Measurements from ENCODE around the gene FAM219A. TPM values are rescaled to one million over a fixed set of nuclear protein-coding genes. Genes with fewer than 3 reads are reported as not detected.

FAM219A gene
- total RNA-seq, 6 donors from 2014 or later: 10.0 to 33.0 (median 15.2) TPM

DNA sequence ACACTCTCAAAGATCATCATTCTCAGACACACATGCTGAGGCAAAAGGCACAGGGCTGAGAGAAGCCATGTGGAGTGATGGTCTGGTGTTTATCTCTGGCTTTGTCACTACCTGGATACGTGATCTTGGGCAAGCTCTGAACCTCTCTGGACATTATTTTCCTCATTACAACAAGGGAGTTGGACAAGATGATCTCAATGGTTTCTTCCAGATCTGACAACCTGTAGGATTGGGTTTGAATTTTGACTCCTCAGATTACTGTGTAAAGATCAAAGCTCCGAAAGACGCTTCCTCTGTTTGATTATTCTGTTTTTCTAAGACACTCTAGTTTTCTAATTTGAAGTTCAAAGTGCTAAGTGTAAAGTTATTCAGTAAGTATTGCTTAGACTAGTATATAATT is 109.0 kb downstream of the FAM219A start:
- no peak for ATAC-seq (ENCODE audit: low FRiP score in 2 of 2)
- Histone ChIP-seq H3K4me1 (peaks cover 0 to 3% (median 0%) of the 10 kb centered on the region in 4 donors), H3K9me3 (no peaks in the 10 kb centered on the region), H3K4me3 (no peak overlapping the region), H3K27me3 (no peaks in the 10 kb centered on the region), H3K27ac (no peak overlapping the region), H3K36me3 (no peaks in the 10 kb centered on the region)
- DNase-seq: no peak
- WGBS, 2 donors: 94 to 98% methylated on average over 3 of the region's 3 CpGs
- TF ChIP-seq POLR2AphosphoS5 (IDR thresholded peaks at IDR 0.05) (no peak), POLR2A (IDR thresholded peaks at IDR 0.05) (no peak), EP300 (IDR thresholded peaks at IDR 0.05) (no peak)
- TF ChIP-seq, protein P1, sequence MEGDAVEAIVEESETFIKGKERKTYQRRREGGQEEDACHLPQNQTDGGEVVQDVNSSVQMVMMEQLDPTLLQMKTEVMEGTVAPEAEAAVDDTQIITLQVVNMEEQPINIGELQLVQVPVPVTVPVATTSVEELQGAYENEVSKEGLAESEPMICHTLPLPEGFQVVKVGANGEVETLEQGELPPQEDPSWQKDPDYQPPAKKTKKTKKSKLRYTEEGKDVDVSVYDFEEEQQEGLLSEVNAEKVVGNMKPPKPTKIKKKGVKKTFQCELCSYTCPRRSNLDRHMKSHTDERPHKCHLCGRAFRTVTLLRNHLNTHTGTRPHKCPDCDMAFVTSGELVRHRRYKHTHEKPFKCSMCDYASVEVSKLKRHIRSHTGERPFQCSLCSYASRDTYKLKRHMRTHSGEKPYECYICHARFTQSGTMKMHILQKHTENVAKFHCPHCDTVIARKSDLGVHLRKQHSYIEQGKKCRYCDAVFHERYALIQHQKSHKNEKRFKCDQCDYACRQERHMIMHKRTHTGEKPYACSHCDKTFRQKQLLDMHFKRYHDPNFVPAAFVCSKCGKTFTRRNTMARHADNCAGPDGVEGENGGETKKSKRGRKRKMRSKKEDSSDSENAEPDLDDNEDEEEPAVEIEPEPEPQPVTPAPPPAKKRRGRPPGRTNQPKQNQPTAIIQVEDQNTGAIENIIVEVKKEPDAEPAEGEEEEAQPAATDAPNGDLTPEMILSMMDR (IDR thresholded peaks at IDR 0.05): no peak

Small RNA genes within 50 kb of the gene (small RNA-seq; reads per million reads assigned to genes)
- gene RF00019 (0 reads per million in 4 donors), gene RN7SKP24 (0 reads per million in 4 donors)

Other genes with a start within 250 kb of the FAM219A start
- gene KIF24, start 129.3 kb downstream of the FAM219A start, total RNA-seq: 1 to 10 TPM in 5 of 6 donors, under 1 TPM in 1; 0.72 to 3.2 (median 1.6) TPM
- 10 to 100 TPM in 4 of 6 donors, 1 to 10 TPM in 2; 4.2 to 17.8 (median 11.2) TPM for gene NUDT2, start 129.0 kb downstream of the FAM219A start, total RNA-seq
- 10 to 100 TPM in 2 of 6 donors, 1 to 10 TPM in 4; 2.1 to 11.6 (median 7.4) TPM for gene MYORG, start 81.7 kb downstream of the FAM219A start, total RNA-seq
- 10 to 100 TPM in 3 of 6 donors, 1 to 10 TPM in 2, under 1 TPM in 1; 0.37 to 39.8 (median 9.7) TPM for gene DNAI1, start 235 bp upstream of the FAM219A start, total RNA-seq
- 1 to 10 TPM in 1 of 6 donors, under 1 TPM in 2, not detected in 3; 0.40 to 1.4 (median 0.71) TPM for gene ENHO, start 64.4 kb upstream of the FAM219A start, total RNA-seq
- gene CNTFR, start 131.2 kb upstream of the FAM219A start, total RNA-seq: 1 to 10 TPM in 2 of 6 donors, under 1 TPM in 3, not detected in 1; 0.30 to 3.3 (median 0.69) TPM
- 10 to 100 TPM; 16.5 to 27.0 (median 21.7) TPM for gene RPP25L, start 153.5 kb upstream of the FAM219A start, total RNA-seq
- 10 to 100 TPM; 26.2 to 92.6 (median 68.1) TPM for gene DCTN3, start 161.9 kb upstream of the FAM219A start, total RNA-seq
- gene ARID3C, start 170.5 kb upstream of the FAM219A start, total RNA-seq: not detected
- gene SIGMAR1, start 179.2 kb upstream of the FAM219A start, total RNA-seq: 10 to 100 TPM; 26.7 to 52.9 (median 43.0) TPM
- 100 to 1,000 TPM in 1 of 6 donors, 10 to 100 TPM in 5; 33.4 to 141 (median 44.3) TPM for gene GALT, start 188.1 kb upstream of the FAM219A start, total RNA-seq
- gene IL11RA, start 193.6 kb upstream of the FAM219A start, total RNA-seq: 10 to 100 TPM; 14.5 to 49.2 (median 23.7) TPM
- gene CCL27, start 204.1 kb upstream of the FAM219A start, total RNA-seq: 10 to 100 TPM in 1 of 6 donors, not detected in 5; 32.5 TPM
- 1 to 10 TPM in 3 of 6 donors, not detected in 3; 2.0 to 5.2 (median 5.2) TPM for gene CCL19, start 232.7 kb upstream of the FAM219A start, total RNA-seq

Data from upper lobe of left lung (tissue), 6 donors.